IPS DF 19.7 (cell line): ENCODE measurements around the gene KCNK4.
"Not testable (repeated sequence)": the region's sequence is repeated elsewhere in the genome, so short reads cannot be mapped to it uniquely, and the experiment has no call there.

Experiments
- DNase-seq: peaks from one replicate; pipeline ENCODE4 v3.0.0-alpha.2; 2013; ENCODE audit warnings: low read depth, low spot score

KCNK4 gene

GRCh38 chr11:64323373-64323772, 32.3 kb downstream of the KCNK4 start:
- no peak for DNase-seq

DNA sequence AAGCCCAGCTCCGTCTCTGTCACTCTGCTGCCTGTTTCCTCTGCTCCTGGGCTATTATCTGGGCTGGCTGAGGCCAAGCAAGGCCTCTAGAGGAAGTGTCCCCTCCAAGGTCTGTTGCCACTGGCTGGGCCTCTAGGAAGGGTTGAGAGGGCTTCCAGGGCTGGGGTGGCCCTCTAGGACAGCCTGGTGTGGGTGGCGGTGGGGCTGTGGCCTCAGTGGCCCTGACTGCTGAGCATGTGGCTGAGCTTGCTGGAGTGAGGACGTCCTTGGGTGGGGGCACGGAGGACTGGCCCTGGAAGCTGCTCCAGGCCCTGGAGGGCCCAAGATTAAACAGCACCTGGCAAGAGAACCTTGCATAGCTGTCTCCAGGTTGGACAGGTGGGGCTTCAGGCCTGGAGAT, 32.9 kb downstream of the KCNK4 start:
- DNase-seq: not testable (repeated sequence)

- no peak for DNase-seq
These were observed 33.8 kb downstream of the KCNK4 start for GRCh38 chr11:64324692-64325469.

- no peak for DNase-seq
These were observed 36.3 kb downstream of the KCNK4 start for GRCh38 chr11:64327375-64327774.

DNA sequence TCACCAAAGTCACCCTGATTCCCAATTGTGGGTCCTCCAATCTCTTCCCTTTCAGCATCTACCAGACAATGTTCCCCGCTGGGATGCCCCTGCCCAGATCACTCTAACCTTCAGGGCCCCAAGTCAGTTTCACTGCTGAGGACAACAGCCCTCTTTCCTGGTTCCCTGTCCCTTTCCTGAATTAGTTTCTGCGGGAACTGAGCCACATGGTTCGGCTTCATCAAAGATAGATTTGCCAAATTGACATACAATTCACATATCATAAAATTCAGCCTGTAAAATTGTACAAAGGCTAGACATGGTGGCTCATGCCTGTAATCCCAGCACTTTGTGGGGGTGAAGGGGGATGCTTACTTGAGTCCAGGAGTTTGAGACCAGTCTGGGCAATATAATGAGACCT, 36.9 kb downstream of the KCNK4 start:
- DNase-seq: no peak

- no peak for DNase-seq
These were observed 39.8 kb downstream of the KCNK4 start for GRCh38 chr11:64330888-64331287.

DNA sequence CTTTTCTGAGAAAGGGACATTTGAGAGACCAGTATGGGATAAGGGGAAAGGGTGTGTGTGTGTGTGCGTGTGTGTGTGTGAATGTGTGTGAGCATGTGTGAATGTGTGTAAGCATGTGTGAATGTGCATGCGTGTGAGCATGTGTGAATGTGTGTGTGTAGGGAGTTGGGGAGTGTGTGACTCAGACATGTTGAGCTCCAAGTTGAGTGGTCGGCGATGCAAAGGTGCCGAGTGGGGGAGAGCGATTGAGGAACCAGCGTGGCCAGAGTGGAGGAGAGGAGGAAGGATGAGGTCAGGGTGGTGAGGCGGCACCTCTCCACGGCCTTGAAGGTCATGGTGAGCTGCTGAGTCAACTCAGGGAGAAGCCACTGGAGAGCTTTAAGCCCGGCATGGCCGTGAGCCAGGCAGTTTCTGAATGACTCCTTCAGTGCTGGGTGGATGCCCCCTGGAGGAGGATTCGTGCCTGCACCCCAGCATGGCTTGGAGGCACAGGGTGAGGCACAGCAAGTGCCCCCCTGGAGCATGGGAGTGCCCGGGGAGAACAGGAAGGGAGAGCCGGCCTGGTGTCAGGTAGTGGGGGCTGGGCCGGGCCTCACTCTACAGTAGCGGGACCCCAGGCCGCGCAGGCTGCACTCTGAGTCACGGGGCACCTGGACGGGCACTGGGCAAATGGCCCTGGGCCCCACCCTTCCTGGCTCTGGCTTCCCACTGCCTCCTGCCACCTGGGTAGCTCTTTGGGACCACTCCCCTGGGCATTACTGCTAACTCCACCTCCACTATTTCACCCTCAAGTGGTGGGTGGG, 40.7 kb downstream of the KCNK4 start:
- no peak for DNase-seq

GRCh38 chr11:64333556-64333955, 42.5 kb downstream of the KCNK4 start:
- DNase-seq: no peak

GRCh38 chr11:64334764-64335735, 43.9 kb downstream of the KCNK4 start:
- DNase-seq: no peak

DNA sequence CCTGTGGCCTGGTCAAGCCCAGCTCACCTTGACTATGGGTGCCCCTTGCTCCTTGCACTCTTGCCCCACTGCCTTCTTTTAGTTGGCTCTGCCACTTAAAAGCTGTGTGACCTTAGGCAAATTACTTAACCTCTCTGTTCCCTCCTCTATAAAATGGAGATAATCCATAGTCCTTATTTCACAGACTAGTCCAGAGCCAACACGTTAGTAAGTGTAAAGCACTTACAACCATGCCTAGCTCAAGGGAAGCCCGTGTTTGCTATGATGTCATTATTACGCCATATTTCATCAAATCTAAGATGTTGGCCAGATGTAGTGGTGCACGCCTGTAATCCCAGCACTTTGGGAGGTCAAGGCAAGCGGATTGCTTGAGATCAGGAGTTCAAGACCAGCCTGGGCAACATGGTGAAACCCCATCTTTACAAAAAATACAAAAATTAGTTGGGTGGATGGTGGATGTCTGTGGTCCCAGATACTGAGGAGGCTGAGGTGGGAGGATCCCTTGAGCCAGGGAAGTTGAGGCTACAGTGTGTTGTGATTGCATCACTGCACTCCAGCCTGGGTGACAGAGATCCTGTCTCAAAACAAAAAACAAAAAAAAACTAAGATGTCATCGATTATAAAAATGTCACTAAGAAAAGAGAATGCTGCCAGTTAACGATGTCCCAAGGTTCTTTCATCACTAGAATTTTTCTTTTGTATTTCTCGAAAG, 46.6 kb downstream of the KCNK4 start:
- DNase-seq: no peak

DNA sequence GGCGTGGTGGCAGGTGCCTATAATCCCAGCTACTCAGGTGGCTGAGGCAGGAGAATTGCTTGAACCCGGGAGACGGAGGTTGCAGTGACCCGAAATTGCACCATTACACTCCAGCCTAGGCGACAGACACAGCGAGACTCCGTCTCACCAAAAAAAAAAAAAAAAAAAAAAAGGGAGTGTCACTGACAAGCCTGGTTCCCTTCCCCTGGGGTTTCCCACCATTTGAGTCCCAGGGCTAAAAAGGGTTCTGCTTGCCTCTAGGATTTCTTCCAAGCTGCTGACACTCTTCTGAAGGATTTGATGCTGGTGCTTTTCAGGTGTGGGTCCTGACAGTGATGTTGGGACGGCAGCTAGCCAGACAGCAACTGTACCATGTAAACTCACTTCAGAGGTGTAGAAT, 47.6 kb downstream of the KCNK4 start:
- no peak for DNase-seq

- no peak for DNase-seq
These were observed 48.2 kb downstream of the KCNK4 start for GRCh38 chr11:64339286-64339685.

- no peak for DNase-seq
These were observed 48.8 kb downstream of the KCNK4 start, which contains the start of gene CCDC88B for GRCh38 chr11:64339754-64340408. Gene CCDC88B (plus strand): TSS chr11:64340204. CDS start chr11:64340267, 63 bp downstream.

DNA sequence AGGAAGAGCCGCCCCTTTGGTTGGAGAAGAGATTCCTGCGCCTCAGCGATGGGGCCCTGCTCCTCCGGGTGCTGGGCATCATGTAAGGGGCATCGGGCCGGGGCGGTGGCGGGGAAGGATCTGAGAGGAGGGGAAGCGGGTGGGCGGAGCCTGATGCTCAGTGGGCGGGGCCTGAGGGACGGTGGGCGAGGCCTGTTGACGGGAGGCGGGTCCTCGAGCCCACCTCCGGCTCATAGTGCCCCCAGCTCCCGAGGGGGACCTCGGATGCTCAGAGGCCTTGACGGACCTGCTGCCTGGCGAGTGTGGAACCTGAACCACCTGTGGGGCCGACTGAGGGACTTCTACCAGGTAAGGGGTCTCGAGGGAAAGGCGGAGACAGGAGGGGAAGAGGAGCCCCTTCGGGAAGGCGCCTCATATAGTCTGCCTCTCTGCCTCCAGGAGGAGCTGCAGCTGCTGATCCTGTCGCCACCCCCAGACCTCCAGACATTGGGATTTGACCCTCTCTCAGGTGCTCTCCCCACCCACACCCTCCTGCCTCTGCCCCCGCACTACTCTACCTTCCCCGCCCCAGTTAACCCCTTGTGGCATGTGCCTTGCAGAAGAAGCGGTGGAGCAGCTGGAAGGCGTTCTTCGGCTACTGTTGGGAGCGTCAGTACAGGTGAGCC, 49.7 kb downstream of the KCNK4 start:
- no peak for DNase-seq

GRCh38 chr11:64341429-64341828, 50.3 kb downstream of the KCNK4 start:
- DNase-seq: no peak

DNA sequence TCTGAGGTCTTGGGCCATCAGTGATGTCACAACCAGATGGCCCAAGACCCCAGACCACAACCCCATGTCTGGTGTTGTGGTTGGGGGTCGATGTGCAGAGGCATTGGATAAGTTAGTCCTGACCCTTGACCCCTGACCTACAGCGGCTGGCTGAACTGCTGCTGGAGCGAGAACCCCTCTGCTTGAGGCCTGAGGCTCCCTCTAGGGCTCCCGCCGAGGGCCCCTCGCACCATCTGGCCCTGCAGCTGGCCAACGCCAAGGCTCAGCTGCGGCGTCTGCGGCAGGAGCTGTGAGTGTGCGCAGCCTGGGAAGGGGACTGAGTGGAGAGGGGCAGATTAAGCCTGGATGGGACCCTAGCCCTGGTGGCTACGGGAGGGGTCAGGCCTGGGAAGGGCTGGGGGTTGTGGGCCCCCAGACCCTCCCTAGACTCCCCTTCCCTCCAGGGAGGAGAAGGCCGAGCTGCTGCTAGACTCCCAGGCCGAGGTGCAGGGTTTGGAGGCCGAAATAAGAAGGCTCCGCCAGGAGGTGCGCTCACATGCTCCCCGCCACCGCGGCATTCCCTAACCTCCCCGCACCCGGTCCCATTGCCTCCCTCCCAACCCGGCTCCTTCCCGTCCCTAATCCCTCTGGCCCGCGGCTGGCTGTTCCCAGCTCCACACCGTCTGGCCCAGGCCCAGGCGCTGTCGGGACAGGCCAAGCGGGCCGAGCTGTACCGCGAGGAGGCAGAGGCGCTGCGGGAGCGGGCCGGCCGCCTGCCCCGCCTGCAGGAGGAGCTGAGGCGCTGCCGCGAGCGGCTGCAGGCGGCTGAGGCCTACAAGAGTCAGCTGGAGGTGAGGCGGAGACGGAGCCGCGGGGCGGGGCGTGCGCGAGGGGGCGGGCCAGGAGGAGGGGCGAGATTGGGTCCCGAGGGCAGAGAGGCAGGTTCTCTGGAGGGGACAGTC, 51.0 kb downstream of the KCNK4 start:
- no peak for DNase-seq

DNA sequence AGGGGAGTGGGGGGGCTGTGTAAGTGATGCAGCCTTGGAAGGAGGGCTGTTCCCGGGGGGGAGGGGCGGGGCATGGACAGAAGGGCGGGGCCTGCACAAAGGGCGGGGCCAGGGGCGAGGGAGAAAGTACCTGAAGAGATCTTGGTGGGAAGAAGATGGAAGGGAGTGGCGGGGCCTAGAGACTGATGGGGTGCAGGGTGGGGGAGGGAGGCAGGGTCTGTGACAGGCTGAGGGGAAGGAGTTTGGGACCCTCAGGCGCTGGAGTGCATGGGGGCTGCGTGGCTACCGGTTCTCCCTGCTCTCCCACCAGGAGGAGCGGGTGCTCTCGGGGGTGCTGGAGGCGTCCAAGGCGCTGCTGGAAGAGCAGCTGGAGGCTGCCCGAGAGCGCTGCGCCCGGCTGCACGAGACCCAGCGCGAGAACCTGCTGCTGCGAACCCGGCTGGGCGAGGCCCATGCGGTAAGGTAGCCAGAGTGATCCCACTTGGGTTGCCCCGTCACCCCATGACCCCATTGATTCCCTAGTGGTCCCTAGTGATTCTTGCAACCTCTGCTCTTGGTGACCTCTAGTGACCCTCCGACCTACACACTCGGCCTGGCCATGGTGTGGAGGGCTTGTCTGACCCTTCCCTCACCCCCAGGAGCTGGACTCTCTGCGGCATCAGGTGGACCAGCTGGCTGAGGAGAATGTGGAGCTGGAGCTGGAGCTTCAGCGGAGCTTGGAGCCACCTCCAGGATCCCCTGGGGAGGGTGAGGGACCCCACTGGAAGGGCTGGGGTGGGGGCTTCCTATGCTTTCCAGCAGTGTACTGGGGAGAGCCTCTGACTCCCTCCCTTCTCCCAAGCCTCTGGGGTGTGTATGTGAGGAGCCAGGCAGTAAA, 52.0 kb downstream of the KCNK4 start:
- DNase-seq: no peak
